ENCODE results near the gene C19orf33. TPM values are rescaled to one million over a fixed set of nuclear protein-coding genes. Genes with fewer than 3 reads are reported as not detected.
A peak's percentile ranks its signal among the peaks of the same experiment; 100 is the strongest.
"Not testable (repeated sequence)": the region's sequence is repeated elsewhere in the genome, so short reads cannot be mapped to it uniquely, and the experiment has no call there.

C19orf33 gene
- total RNA-seq (1 to 10 TPM in 5 of 7 donors, not detected in 2; 3.2 to 6.1 (median 4.1) TPM), polyA plus RNA-seq (10 to 100 TPM; 11.0 to 53.6 (median 11.2) TPM)
- long read RNA-seq, donor 1, transcript C19orf33-201 (4 exons, 467 nt), result major isoform, 8 of 13 reads
- long read RNA-seq, donor 1, partial matches to known transcripts, result 0 of 13 reads
- long read RNA-seq, donor 1, other reads (novel, unspliced or antisense), result 0 of 13 reads
- long read RNA-seq, donor 2, partial matches to known transcripts, result 0 of 1 reads
- long read RNA-seq, donor 2, other reads (novel, unspliced or antisense), result 0 of 1 reads

GRCh38 chr19:38303517-38304351, at the start of gene C19orf33:
Gene C19orf33 (plus strand): TSS chr19:38304251. CDS start chr19:38304262, 11 bp downstream.
- TF ChIP-seq POLR2AphosphoS5 (IDR thresholded peaks at IDR 0.05), result peak in 2 of 3 donors; percentile 27 to 40
- no peak for TF ChIP-seq CTCF (IDR thresholded peaks at IDR 0.05 in 8 of 11, conservative IDR thresholded peaks at IDR 0.05 in 3 of 11)
- 39 to 47% (median 43%) methylated on average over 10 to 28 of the region's 28 CpGs for WGBS, 5 donors
- H3K27me3 ChIP-seq (replicated peaks in 1 of 7), result no peaks in the 10 kb centered on the region
- H3K36me3 ChIP-seq, result peaks cover 0 to 57% (median 29%) of the 10 kb centered on the region in 6 donors
- H3K9me3 ChIP-seq, result no peaks in the 10 kb centered on the region
- H3K4me3 ChIP-seq, result peak within 1 kb of the TSS in 5 of 8 donors; percentile 25 to 63 (median 28)
- H3K27ac ChIP-seq, result peak within 1 kb of the TSS in 6 of 8 donors; percentile 47 to 74 (median 66)
- intact Hi-C loops (cut with DNase I; ENCODE audit: low total_unique reads), result no loop called here
- H3K4me1 ChIP-seq, result peaks cover 0 to 27% (median 9%) of the 10 kb centered on the region in 6 donors
- DNase-seq, result no peak

GRCh38 chr19:38255383-38256014, 48.6 kb upstream of the C19orf33 start:
- H3K4me1 ChIP-seq, result peaks cover 9 to 66% (median 51%) of the 10 kb centered on the region in 6 donors
- intact Hi-C loops (cut with DNase I; ENCODE audit: low total_unique reads), result no loop called here
- WGBS, 5 donors, result 31 to 47% (median 36%) methylated on average over 11 to 17 of the region's 17 CpGs
- H3K27ac ChIP-seq, result peak overlapping the region; percentile 4 to 91 (median 82)
- no peaks in the 10 kb centered on the region for H3K9me3 ChIP-seq
- DNase-seq, result no peak
- no peaks in the 10 kb centered on the region for H3K36me3 ChIP-seq
- H3K27me3 ChIP-seq (replicated peaks in 1 of 7), result peaks cover 0 to 41% (median 12%) of the 10 kb centered on the region in 7 donors
- TF ChIP-seq POLR2A (IDR thresholded peaks at IDR 0.05), result no peak
- TF ChIP-seq POLR2AphosphoS5 (IDR thresholded peaks at IDR 0.05), result no peak
- no peak for TF ChIP-seq CTCF (IDR thresholded peaks at IDR 0.05 in 8 of 11, conservative IDR thresholded peaks at IDR 0.05 in 3 of 11)
- H3K4me3 ChIP-seq, result peak overlapping the region; percentile 33 to 72 (median 52)

- DNase-seq; H3K9me3 ChIP-seq; H3K4me3 ChIP-seq; H3K27ac ChIP-seq; intact Hi-C loops (cut with DNase I; ENCODE audit: low total_unique reads); H3K36me3 ChIP-seq: not testable (repeated sequence)
- peaks cover under 1 to 41% (median 36%) of the 10 kb centered on the region in 6 donors for H3K4me1 ChIP-seq
- peaks cover 0 to 17% (median under 1%) of the 10 kb centered on the region in 7 donors for H3K27me3 ChIP-seq (replicated peaks in 1 of 7)
- WGBS, 5 donors, result 92 to 97% (median 95%) methylated on average over 12 of the region's 12 CpGs
Measured at GRCh38 chr19:38261942-38262341, 42.1 kb upstream of the C19orf33 start.

- Histone ChIP-seq H3K4me3 (no peak overlapping the region), H3K9me3 (no peaks in the 10 kb centered on the region), H3K4me1 (peaks cover 0 to 47% (median 38%) of the 10 kb centered on the region in 6 donors), H3K27me3 (replicated peaks in 1 of 7) (peaks cover 0 to 12% (median 0%) of the 10 kb centered on the region in 7 donors), H3K27ac (no peak overlapping the region), H3K36me3 (no peaks in the 10 kb centered on the region)
- WGBS, 5 donors, result 93 to 96% (median 95%) methylated on average over 7 of the region's 7 CpGs
- no peak for DNase-seq
- intact Hi-C loops (cut with DNase I; ENCODE audit: low total_unique reads), result no loop called here
- no peak for TF ChIP-seq POLR2A (IDR thresholded peaks at IDR 0.05)
Measured at GRCh38 chr19:38262585-38263268, 41.3 kb upstream of the C19orf33 start.

Measured in spleen (tissue), 13 donors.